GM10266 (cell line): Measurements from ENCODE around the gene TMEM51.
"Not testable (repeated sequence)": the region's sequence is repeated elsewhere in the genome, so short reads cannot be mapped to it uniquely, and the experiment has no call there.

Experiments used
- DNase-seq: peaks from one replicate; pipeline ENCODE4 v3.0.0; 2012; ENCODE audit errors: extremely low spot score
- TF ChIP-seq, protein P1 (sequence below): IDR thresholded peaks from 2 replicates; pipeline ENCODE4 v1.5.1; 2012; ENCODE audit warnings: mild to moderate bottlenecking, low read depth; ENCODE audit not compliant: control insufficient read depth, insufficient read depth; ENCODE audit errors: missing control alignments

TMEM51 gene

DNA sequence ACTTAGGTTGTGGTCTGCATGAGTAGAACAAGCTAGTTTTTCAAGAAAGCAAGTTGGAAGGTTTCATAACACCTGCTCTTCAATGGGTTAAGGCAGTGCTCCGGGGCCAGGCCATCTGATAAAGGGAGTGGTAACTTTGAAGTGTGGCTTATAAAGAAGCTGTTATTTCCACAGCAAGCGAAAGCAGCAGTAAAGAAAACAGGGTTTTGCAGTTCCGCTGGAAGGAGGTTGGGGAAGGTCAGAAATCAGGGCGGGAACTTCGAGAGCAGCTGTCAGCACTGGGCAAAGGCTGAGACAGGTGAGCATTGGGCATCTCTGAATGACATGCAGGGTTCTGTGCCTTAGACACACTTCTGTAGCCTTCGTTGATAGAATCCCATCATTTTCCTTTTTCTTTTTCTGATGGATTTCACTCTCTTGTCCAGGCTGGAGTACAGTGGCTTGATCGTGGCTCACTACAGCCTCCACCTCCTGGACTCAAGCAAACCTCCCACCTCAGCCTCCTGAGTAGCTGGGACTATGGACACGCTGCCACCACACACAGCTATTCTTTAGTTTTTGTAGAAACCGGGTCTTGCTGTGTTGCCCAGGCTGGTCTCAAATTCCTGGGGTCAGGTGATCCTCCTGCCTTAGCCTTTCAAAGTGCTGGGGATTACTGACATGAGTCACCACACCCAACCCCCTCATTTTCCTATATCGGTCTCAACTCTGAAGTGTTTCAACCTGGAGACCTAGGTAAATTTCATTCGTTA lies 20.5 kb downstream of the TMEM51 start:
- TF ChIP-seq, protein P1, sequence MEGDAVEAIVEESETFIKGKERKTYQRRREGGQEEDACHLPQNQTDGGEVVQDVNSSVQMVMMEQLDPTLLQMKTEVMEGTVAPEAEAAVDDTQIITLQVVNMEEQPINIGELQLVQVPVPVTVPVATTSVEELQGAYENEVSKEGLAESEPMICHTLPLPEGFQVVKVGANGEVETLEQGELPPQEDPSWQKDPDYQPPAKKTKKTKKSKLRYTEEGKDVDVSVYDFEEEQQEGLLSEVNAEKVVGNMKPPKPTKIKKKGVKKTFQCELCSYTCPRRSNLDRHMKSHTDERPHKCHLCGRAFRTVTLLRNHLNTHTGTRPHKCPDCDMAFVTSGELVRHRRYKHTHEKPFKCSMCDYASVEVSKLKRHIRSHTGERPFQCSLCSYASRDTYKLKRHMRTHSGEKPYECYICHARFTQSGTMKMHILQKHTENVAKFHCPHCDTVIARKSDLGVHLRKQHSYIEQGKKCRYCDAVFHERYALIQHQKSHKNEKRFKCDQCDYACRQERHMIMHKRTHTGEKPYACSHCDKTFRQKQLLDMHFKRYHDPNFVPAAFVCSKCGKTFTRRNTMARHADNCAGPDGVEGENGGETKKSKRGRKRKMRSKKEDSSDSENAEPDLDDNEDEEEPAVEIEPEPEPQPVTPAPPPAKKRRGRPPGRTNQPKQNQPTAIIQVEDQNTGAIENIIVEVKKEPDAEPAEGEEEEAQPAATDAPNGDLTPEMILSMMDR: no peak
- no peak for DNase-seq

DNA sequence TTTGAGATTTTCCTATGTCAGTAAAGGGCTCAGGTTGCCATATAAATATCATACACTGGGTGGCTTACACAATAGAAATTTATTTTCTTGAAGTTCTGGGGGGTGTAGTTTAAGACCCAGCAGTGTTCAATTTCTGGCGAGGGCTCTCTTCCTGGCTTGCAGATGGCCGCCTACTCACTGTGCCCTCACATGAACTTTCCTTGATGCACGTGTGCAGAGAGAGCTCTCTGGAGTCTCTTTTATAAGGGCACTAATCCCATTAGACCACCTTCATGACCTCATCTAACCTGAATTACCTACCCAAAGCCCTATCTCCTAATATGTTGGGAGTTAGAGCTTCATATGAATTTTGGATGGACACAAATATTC lies 21.1 kb downstream of the TMEM51 start:
- TF ChIP-seq, protein P1: no peak
- no peak for DNase-seq

DNA sequence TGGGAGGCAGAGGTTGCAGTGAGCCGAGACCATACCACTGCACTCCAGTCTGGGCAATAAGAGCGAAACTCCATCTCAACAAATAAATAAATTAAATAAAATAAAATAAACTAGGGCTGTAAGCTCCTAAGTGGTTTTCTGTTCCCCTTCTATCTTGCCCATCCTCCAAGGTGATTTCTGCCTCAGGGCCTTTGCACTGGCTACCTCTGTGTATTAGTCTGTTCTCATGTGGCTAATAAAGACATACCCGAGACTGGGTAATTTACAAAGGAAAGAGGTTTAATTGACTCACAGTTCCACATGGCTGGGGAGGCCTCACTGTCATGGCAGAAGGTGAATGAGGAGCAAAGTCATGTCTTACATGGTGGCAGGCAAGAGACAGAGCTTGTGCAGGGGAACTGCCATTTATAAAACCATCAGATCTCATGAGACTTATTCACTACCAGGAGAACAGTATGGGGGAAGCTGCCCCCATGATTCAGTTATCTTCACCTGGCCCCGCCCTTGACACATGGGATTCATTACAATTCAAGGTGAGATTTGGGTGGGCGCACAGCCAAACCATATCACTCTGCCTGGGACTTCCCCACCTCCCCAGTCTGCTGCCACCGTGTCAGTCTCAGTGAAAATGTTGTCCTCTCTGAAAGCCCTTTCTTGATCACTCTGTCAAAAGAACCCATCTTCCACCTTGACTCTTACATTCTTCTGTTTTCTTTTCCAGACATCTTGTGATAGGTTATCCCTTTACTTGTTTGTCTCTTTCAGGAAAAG lies 22.0 kb downstream of the TMEM51 start:
- not testable (repeated sequence) for DNase-seq

DNA sequence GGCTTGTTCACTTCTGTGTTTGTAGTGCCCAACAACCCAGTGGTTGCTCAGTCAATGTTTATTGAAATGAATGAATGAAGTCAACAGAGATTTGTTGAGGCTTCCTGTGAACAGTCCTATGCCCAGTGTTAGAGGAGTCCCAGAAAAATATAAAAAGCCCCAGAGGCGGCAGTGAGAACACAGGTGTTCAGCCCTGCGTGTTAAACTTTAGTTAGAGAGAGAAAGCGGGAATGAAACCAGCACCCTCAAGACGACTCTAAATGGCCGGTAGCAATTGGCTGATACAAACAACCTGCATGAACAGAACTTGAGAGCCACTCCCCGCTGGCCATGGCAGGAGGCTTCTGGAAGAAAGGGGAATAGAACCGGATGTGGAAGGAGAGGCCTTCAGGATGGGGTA lies 22.6 kb downstream of the TMEM51 start:
- TF ChIP-seq, protein P1: no peak

DNA sequence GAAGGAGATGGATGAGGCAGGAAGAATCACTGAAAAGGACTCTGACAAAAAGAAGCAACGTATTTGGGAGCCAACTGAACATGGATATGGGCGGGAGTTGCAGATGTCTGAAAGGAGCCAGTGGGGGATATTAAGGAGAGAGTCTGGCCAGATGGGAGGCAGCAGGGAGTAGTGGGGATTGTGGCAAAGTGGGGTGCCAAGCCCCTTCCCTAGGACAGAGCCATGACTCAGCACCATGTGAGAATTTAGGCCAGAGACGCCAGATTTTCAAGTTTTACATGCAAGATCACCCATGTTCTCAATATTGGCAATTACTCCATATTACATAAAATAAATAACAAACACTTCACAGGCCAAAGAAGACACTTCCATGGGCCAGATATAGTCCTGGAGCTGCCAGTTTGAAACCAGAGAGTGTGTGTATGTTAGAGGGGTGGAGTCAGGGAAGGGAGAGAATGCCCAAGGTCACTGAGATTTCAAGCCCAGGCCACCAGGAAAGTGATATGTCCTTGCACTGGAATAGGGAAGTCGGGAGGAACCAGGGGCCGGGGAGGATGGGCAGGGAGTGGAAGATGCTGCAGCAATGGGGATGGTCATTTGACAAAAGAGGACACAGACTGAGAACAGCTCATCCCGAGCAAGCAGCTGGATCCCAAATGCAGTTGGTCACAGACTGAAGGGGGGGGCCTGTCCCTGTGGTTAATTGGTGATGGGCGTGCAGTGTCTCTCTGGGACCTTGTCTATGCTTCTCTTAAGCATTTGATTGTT lies 23.5 kb downstream of the TMEM51 start:
- TF ChIP-seq, protein P1: no peak
- DNase-seq: no peak

More for the DNA sequence above, 22.6 kb downstream of the TMEM51 start:
- DNase-seq: no peak

DNA sequence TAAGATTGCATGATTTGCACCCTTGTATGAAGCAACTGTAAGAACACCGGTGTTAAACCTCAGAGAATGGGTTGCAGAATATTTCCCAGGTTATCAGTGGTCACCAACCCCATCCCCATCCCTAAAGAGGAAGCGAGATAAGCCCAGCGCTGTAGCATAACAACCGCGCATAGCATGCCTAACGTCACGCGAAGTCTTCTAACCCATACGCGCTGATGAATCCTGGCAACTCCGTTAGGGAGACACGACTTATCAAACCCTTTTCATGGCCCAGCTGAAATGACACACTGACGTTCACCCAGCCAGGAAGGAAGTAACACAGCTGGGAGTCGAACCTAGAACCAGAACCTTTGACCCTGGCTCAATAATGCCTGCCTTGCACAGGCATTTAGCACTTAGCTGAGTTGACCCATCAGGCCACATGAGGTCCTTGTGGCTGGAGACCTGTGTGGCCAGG lies 24.2 kb downstream of the TMEM51 start:
- TF ChIP-seq, protein P1: no peak
- DNase-seq: no peak

DNA sequence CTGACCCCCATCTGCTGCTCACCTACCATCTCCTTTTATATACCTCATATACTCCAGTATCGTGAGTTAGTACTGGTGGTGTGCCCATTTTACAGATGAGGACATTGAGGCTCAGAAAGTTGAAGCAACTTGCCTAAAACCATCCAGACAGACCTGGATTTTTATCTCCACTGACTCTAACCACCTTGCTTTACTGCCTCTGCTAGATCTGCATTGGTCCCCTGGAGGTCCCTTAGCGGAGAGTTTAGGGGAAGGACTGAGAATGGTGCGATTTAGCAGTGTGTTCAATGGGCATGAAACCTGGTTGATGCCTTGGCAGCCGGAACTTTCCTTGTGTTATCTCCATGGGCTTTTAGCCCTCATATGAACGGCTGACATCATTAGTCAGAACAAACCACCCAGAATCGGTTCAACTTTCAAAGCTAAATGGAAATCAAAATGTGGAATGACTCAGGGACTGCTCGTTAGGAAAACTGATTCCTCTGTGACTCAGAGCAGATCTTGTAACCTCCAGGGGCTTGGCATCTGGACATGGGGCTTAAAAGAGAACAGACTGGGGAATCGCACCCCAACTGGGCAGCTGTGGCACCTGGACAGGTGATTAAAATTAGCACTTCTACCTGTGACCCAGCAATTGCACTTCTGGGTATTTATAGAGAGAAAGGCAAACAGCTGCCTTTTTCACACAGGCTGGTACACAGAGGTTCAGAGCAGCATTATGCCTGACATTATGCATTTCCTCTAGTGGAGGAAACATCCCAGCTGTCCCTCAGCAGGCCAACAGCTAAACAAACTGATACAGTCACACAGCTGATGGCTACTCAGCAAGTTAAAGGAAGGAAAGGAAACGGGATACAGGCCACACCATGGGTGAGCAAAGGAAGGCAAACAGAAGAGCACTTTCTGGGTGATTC lies 25.3 kb downstream of the TMEM51 start:
- TF ChIP-seq, protein P1: no peak
- no peak for DNase-seq
